Stimulated activated CD4-positive, alpha-beta T cell treated with anti-CD3 and anti-CD28 coated beads, Interleukin-2, amount 100 ng/mL, for 24 hours (primary cell): Measurements from ENCODE around the gene MPHOSPH9.
"Not testable (repeated sequence)": the region's sequence is repeated elsewhere in the genome, so short reads cannot be mapped to it uniquely, and the experiment has no call there.

Experiments used
- DNase-seq, 2 donors: peaks; one replicate each; pipeline ENCODE4 v3.0.0-alpha.2; 2020

Gene MPHOSPH9

GRCh38 chr12:123225443-123225842, 7.5 kb downstream of the MPHOSPH9 start:
- no peak for DNase-seq

GRCh38 chr12:123223241-123223668, 9.7 kb downstream of the MPHOSPH9 start:
- DNase-seq = peak; percentile 54 to 61

DNA sequence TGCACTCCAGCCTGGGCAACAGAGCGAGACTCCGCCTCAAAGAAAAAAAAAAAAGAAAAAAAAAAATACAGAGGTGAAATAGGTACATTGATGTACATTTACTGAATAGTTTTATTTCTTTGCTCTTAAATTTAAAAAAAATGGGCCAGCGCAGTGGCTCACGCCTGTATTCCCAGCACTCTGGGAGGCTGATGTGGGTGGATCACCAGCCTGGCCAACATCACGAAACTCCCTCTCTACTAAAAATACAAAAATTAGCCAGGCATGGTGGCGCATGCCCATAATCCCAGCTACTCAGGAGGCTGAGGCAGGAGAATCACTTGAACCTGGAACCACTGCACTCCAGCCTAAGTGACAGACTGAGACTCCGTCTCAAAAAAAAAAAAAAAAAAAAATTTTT, 25.1 kb downstream of the MPHOSPH9 start:
- not testable (repeated sequence) for DNase-seq

DNA sequence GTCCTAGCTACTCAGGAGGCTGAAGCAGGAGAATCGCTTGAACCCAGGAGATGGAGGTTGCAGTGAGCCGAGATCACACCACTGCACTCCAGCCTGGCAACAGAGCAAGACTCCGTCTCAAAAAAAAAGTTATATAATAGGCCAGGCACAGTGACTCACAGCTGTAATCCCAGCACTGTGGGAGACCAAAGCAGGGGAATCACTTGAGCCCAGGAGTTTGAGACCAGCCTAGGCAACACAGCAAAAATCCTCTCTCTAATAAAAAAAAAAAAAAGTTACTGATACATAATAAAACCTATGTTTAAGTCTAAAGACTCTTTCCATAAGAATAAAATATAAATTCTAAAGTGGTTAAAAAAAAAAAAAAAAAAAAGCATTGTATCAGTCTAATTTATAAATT, 26.1 kb downstream of the MPHOSPH9 start:
- DNase-seq = not testable (repeated sequence)

- DNase-seq = peak in 1 of 2 donors; percentile 5
These were observed 32.5 kb downstream of the MPHOSPH9 start for GRCh38 chr12:123200414-123200813.

DNA sequence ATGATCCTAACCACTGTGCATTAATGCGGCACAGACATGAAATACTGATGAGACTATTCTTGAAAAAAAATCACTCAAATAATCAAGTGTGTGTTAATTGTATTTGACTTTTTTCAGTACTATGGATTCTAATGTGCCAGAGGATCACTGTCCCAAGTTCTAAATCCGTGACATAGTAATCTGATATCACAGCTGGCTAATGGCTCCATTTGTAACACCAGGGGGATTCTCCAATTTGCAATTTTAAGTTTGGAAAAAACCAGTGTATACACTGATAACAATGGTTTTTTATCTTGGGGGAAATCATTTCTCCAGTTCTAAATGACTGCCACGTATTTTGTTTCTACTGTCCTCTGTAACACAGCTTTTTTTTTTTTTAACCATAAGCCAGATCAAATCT, 33.0 kb downstream of the MPHOSPH9 start:
- DNase-seq = no peak

DNA sequence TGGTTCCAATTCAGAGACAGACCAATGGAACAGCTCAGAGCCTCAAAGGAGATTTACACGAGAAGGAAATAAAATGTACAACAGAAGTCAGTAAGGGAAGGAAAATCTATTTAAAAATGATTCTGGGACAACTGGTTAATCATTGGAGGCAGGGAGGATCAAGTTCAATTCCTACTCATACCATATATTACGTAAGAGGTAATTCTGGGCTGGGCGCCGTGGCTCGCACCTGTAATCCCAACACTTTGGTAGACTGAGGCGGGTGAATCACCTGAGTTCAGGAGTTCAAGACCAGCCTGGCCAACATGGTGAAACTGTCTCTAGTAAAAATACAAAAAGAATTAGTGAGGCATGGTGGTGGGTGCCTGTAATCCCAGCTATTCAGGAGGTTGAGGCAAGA, 45.3 kb downstream of the MPHOSPH9 start:
- DNase-seq = no peak

DNA sequence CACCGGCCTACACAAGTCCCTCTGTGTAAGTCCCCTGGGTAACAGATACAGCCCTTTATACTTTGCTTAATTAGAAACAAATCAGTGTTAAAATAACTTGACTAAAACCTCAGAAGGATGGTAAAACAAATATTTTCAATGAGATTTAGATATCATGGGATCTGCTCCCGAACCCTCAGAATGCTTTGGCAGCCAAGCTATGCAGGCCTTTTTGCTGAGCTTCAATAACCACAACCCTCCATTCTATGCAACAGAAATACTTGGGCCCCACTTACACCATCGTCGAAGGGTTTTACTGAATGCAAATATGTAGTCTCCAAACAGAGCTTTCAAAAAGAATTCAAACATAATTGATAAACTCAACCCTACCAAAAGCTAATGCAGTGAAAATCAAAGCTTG, 52.8 kb downstream of the MPHOSPH9 start:
- DNase-seq = no peak

DNA sequence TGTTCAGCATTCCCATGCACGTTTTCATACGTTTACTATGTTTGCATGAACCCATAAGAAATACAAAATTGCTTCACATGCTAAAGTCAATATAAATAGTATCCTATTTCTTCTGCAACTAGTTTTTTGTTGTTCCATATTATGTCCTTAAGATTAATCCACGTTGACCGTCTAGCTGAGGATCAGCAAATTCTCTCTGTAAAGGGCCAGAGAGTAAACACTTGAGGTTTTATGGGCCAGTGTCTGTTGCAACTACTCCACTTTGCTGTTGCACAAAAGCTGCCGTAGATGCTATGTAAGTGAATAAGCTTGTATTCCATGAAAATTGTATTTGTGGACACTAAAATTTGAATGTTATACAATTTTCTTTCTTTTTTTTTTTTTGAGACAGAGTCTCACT, 61.0 kb downstream of the MPHOSPH9 start:
- DNase-seq = no peak

DNA sequence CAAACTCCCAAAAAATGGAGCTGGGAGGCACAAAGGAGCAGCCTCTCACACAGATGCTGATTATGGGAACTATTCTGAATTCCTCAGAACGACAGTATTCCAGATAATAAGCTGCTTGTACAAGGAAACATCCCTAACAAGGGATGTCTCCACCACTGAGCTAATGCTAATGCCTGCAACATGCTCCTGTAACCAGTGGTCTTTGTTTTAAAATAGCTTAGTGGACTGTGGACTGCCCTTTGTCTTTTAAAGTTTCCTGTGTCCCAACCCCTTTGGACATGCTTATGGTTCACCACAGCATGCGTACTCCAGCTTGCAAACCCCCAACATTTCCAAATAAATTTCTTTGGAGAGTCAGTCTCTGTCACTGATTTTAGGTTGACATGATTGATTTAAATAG, 65.6 kb downstream of the MPHOSPH9 start:
- DNase-seq = no peak

DNA sequence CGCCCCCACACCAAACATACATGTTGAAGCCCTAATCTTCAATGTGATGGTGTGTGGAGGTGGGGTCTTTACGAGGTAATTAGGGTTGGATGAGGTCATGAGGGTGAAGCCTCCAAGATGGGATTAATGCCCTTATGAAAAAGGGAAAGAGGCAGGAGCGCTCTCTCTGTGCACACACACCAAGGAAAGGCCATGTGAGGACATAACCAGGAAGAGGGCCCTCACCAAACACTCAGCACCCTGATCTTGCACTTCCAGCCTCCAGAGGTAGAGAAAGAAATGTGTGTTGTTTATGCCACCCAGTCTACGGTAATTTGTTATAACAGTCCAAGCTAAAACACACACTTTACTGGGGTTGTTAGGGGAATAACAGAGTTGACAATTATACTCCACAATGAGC, 67.4 kb downstream of the MPHOSPH9 start:
- DNase-seq = no peak

GRCh38 chr12:123164710-123165261, 68.2 kb downstream of the MPHOSPH9 start:
- no peak for DNase-seq

- DNase-seq = no peak
These were observed 68.7 kb downstream of the MPHOSPH9 start for GRCh38 chr12:123164222-123164621.

GRCh38 chr12:123163227-123163626, 69.7 kb downstream of the MPHOSPH9 start:
- DNase-seq = no peak

DNA sequence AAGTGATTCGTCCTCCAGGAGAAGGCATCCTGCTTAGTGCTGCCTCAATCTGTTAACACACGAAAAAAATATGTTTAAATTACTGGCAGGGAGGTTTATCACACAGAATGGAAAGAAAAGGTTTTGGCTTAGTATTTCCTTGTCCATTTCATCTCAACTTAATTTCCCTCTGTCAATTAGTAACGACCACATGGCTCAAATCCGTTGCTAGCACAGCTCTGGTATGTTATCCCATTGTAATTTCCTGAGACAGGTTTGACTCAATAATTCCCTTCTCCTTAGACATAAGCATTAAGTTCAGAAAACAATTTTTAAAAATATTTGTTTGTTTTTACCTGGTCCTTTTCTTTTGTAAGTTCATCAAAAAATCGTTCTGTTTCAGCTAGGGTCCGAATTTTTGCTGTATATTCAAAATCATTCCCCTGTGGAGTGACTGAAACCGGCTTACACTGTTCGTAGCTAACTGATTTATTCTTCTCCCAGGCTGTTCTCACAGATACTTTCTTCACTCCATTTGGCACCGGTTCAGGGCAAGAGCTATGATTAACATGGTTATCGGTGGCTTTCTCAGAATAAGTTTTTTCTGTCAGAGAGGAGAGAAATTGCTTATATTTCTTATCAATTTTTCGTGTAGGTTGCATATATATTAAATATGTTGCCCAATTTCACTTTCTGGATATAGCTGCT, 72.0 kb downstream of the MPHOSPH9 start:
- DNase-seq = no peak

DNA sequence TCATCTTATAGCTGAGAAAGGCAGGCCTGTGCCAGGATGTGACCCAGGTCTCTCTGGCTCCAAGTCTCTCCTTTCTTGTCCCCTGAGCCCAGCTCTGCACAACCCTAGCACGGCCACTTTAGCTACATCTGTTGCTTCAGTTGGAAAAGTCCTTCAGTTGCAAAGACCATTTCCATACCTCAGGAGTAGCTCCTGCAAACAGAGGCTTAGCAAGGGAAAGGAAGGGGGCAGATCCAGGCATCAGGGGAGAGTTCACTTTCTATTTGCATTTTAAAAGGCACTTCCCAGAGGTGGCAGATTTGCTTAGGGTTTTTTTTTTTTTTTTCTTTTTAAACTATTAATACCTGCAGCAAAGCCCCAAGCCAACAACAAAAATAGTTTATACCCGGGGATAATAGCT, 79.0 kb downstream of the MPHOSPH9 start:
- no peak for DNase-seq

GRCh38 chr12:123152833-123153232, 80.1 kb downstream of the MPHOSPH9 start:
- DNase-seq = peak in 1 of 2 donors; percentile 10

DNA sequence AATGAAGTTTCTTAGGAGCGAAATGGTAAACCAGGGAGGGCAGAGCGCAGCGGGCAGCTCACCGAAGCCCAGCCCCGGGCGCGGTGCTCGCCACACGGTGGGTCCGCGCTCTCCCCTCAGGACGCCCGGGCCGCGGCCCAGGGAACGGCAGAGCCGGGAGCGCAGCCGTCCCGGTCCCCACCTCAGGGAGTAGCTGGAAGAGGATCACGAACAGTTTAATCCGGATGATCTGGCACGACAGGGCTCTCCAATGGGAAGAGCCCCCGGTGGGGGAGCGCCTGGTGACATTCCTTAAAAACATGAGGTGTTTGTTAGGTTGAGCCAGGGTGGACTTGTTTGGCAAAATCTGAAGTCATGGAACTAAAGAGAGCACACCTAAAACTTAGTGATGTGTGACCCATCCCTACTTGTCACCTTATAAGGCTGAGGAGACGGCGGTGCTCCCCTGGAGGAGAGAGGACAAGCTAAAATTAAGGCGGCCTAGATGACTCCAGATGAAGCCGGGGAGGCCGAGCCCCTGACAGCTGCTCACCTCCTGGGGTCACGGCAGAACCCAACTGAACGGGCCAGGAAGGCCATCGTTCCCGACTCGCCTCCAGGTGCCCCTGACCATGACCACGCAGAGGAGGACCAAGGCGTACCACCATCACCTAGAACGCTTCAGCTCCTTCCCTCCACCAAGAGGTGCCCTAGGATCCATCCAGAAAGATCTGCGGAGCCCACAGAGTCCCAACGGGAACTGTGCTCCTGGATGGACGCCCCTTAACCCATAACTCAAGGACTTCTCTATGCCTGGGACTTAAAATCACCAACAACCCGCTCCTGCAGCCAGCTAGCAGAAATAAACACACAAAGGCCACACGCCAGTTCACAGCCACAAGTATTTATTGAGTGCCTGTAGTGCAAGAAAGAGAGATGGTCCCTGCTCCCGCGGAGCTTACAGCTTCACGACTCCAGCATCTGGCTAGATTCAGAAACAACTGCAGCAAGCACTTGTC, 81.2 kb downstream of the MPHOSPH9 start:
- DNase-seq = peak in 1 of 2 donors; percentile 10

DNA sequence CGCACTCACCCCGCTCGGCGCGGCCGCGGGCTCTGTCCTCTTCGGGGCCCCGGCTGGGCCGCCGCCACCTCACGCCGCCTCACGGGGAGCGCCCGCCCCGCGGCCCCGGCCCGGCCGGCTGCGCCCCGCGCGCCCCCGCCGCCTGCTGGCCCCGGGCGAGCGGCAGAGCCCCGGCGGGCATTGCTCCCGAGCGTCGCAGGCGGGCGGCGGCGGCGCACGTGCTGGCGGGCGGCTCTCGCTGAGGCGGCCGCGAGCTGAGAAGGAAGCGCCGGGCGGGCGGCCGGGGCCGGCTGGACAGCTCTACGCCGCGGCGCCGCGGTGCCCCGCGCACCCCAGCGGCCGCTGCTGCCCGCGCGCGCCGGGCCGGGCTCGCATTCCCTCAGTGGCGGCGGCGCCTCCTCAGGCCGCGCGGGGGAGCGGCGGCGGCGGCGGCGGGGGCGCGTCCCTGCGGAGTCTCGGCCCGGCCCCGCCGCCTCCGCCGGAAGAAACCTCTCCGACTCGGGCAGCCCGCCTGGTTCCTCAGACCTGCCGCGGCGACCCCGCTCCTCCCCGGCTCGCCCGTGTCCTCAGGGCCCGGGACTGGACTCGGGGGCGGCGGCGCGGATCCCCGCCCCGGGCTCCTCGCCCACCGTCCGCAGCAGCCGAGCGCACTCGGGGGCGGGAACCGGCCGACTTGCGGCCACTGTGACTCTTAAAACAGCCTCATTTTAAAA, 82.0 kb downstream of the MPHOSPH9 start, which contains the start of gene PITPNM2:
Gene PITPNM2 (minus strand): TSS at position 347 of the 713 bp plus-strand sequence. CDS start 116,500 bp downstream, outside the sequence.
- DNase-seq = peak; percentile 61 to 69

DNA sequence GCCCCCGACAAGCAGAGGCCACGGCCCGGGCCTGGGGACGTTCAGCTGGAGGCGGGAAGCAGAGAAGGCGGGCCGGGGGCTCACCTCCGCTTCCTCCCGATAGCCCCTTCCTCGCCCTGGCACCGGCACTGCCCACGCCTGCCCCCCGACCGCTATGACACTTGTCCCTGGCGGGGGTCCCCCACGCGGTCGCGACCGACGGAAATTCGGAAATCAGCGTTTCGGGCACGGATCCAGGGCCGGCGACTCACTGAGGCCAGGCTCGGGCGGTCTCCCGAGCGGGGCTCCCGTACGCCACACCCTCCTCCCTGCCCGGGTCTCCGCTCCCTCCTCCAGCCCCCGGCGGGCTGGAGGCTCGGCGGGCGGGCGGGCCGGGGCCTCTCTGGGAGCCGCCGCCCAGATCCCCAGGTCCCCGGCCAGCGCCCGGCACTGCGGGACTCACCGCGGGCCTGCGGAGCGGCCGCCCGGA, 82.6 kb downstream of the MPHOSPH9 start:
- peak; percentile 32 to 46 for DNase-seq

DNA sequence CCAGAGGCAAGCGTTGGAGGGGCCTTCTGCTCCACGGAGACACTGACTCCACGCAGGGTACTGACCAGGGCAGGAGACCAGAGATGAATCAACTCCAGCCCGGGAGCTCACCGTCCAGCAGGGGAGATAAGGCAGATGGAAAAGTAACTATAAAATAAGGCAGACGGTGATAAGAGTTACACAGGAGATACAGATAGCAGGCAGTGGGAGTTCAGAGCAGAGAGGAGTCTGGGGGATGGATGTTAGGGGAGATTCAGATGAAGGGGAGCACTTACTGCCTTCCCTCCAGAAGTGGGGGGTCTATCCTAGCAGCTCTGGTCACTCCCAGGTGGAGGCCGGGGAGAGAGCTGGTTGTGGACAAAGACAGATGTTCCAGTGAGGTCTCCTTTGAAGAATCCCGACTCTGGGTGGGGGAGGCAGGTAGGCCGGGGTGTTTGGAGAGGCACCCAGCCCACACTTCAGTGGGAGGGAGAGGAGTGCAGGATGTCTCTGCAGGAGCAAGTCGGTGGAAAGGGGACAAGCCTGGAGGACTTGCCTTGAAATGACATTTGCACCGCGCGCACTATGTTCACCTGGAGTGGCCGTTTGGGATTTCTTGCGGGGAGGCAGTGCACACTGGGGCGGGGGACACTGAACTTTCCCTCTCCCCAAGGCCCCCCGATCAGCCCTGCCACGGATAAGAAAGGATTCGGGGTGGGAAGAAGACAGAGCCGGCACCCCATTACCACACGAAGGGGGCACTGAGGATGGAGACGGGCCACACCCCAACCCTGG, 83.3 kb downstream of the MPHOSPH9 start:
- DNase-seq = no peak

DNA sequence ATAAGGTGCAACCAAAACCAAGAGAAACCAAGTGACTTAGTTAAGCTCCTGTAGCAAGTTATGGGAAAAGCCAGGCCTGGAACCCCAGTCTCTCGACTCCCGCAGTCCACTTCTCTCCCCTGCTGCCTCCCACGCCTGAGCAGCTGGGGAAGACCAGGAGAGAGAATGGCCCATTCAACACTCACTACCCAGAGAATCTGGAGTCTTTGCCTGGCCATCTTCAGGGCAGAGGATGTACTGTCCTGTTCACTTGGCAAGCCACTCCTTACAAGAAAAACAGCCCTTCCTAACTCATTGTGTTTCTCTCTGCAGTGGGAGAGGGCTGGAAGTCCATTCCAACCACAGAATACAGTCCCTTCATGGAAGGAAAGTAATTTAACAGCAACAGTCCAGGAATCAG, 83.9 kb downstream of the MPHOSPH9 start:
- DNase-seq = no peak
